Measurements from ENCODE around the gene DDX10.

GRCh38 chr11:108672113-108672512 lies 7.2 kb downstream of the DDX10 start:
- TF ChIP-seq CTCF (IDR thresholded peaks at IDR 0.05; ENCODE audit: borderline replicate concordance, extremely low read depth, low read length, poor library complexity, severe bottlenecking) (no peak), EZH2 (IDR thresholded peaks at IDR 0.05; ENCODE audit: borderline replicate concordance, low read depth, low read length, severe bottlenecking) (no peak)
